ENCODE data around the gene PTRH2. TPM values are rescaled to one million over a fixed set of nuclear protein-coding genes. Genes with fewer than 3 reads are reported as not detected.

PTRH2 gene
- total RNA-seq, 2 donors from 2014 or later, result 8.9 to 30.0 TPM

- peaks cover 38% of the 10 kb centered on the region for H3K36me3 ChIP-seq
- no peaks in the 10 kb centered on the region for H3K27me3 ChIP-seq (replicated peaks; ENCODE audit: insufficient read depth)
- ATAC-seq (ENCODE audit: insufficient number of reproducible peaks, low FRiP score, low read depth), result no peak
- H3K4me1 ChIP-seq (ENCODE audit: control insufficient read depth in 1 of 2, low read depth in 2 of 2), result no peaks in the 10 kb centered on the region
- H3K9me3 ChIP-seq, result no peaks in the 10 kb centered on the region
- TF ChIP-seq CTCF (IDR thresholded peaks at IDR 0.05), result no peak
- H3K27ac ChIP-seq, result no peak overlapping the region
- no peak for DNase-seq (ENCODE audit: low spot score)
- H3K4me3 ChIP-seq, result no peak overlapping the region
Measured at GRCh38 chr17:59688496-59688895, 18.7 kb downstream of the PTRH2 start.

- peaks cover 40% of the 10 kb centered on the region for H3K36me3 ChIP-seq
- H3K4me3 ChIP-seq, result no peak overlapping the region
- no peak for TF ChIP-seq CTCF (IDR thresholded peaks at IDR 0.05)
- H3K4me1 ChIP-seq (ENCODE audit: control insufficient read depth in 1 of 2, low read depth in 2 of 2), result no peaks in the 10 kb centered on the region
- no peak overlapping the region for H3K27ac ChIP-seq
- ATAC-seq (ENCODE audit: insufficient number of reproducible peaks, low FRiP score, low read depth), result no peak
- DNase-seq (ENCODE audit: low spot score), result no peak
- no peaks in the 10 kb centered on the region for H3K9me3 ChIP-seq
- H3K27me3 ChIP-seq (replicated peaks; ENCODE audit: insufficient read depth), result no peaks in the 10 kb centered on the region
Measured at GRCh38 chr17:59688008-59688407, 19.2 kb downstream of the PTRH2 start.

GRCh38 chr17:59684967-59685366 lies 22.3 kb downstream of the PTRH2 start:
- Histone ChIP-seq H3K27me3 (replicated peaks; ENCODE audit: insufficient read depth) (no peaks in the 10 kb centered on the region), H3K4me3 (no peak overlapping the region), H3K9me3 (no peaks in the 10 kb centered on the region), H3K27ac (no peak overlapping the region), H3K36me3 (peaks cover 49% of the 10 kb centered on the region), H3K4me1 (ENCODE audit: control insufficient read depth in 1 of 2, low read depth in 2 of 2) (peaks cover 4 to 6% of the 10 kb centered on the region in 2 donors)
- no peak for DNase-seq (ENCODE audit: low spot score)
- ATAC-seq (ENCODE audit: insufficient number of reproducible peaks, low FRiP score, low read depth), result no peak
- TF ChIP-seq CTCF (IDR thresholded peaks at IDR 0.05), result no peak

- H3K9me3 ChIP-seq, result no peaks in the 10 kb centered on the region
- TF ChIP-seq CTCF (IDR thresholded peaks at IDR 0.05), result no peak
- ATAC-seq (ENCODE audit: insufficient number of reproducible peaks, low FRiP score, low read depth), result no peak
- H3K27me3 ChIP-seq (replicated peaks; ENCODE audit: insufficient read depth), result no peaks in the 10 kb centered on the region
- no peak overlapping the region for H3K4me3 ChIP-seq
- peaks cover 8 to 9% of the 10 kb centered on the region in 2 donors for H3K4me1 ChIP-seq (ENCODE audit: control insufficient read depth in 1 of 2, low read depth in 2 of 2)
- no peak overlapping the region for H3K27ac ChIP-seq
- no peak for DNase-seq (ENCODE audit: low spot score)
- H3K36me3 ChIP-seq, result peaks cover 57% of the 10 kb centered on the region
Measured at GRCh38 chr17:59683283-59683682, 23.9 kb downstream of the PTRH2 start.

GRCh38 chr17:59680314-59680713 lies 26.9 kb downstream of the PTRH2 start:
- Histone ChIP-seq H3K9me3 (no peaks in the 10 kb centered on the region), H3K36me3 (peaks cover 65% of the 10 kb centered on the region), H3K27ac (peak overlapping the region; percentile 39 to 64), H3K27me3 (replicated peaks; ENCODE audit: insufficient read depth) (no peaks in the 10 kb centered on the region), H3K4me3 (no peak overlapping the region), H3K4me1 (ENCODE audit: control insufficient read depth in 1 of 2, low read depth in 2 of 2) (peaks cover 8 to 9% of the 10 kb centered on the region in 2 donors)
- ATAC-seq (ENCODE audit: insufficient number of reproducible peaks, low FRiP score, low read depth), result no peak
- DNase-seq (ENCODE audit: low spot score), result no peak
- no peak for TF ChIP-seq CTCF (IDR thresholded peaks at IDR 0.05)
